NCI-H446 (cell line): ENCODE results near the gene CC2D1B.

Experiments
- DNase-seq, 2 experiments: peaks; one replicate each; lab custom pipeline; 2025; lab: John Stamatoyannopoulos, UW

Gene CC2D1B

DNA sequence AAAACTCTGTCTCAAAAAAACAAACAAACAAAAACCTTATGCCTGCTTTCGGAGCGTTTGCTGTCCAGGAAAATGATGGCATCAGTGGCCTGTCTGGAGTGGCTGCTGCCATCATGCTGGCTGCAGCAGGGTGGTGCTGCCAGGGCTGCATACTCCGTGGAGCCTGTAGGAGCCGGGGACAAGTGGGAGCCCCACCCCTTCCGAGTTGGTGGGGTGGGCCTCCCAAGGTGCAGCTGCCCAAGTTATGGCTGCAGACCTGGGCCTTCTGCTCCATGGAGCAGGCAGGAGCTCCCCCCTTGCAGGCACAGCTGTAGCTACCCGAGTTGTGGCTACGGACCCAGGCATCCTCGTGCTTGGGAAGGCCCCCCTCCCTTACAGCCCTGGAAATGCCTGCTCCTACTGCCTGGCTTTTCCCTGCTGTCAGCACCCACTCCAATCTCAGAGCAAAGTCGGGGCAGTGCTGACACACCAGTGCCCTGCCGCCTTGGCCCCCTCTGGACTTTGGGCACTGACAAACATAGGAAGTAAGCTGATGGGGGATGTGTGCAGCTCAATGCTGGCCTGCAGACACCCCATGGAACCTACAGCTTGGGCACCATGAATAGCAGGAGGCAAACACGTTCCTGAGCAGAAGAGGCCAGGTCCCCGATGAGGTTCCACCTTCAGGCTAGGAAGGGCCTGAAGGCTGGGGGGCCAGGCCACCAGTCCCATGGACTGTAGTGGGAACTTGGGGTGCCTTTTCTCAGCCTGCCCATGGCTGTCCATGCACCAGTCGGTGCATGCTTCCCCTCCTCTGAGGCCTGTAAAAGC lies 60.4 kb downstream of the CC2D1B start:
- no peak for DNase-seq
